ENCODE results near the gene EPHB3.

DNA sequence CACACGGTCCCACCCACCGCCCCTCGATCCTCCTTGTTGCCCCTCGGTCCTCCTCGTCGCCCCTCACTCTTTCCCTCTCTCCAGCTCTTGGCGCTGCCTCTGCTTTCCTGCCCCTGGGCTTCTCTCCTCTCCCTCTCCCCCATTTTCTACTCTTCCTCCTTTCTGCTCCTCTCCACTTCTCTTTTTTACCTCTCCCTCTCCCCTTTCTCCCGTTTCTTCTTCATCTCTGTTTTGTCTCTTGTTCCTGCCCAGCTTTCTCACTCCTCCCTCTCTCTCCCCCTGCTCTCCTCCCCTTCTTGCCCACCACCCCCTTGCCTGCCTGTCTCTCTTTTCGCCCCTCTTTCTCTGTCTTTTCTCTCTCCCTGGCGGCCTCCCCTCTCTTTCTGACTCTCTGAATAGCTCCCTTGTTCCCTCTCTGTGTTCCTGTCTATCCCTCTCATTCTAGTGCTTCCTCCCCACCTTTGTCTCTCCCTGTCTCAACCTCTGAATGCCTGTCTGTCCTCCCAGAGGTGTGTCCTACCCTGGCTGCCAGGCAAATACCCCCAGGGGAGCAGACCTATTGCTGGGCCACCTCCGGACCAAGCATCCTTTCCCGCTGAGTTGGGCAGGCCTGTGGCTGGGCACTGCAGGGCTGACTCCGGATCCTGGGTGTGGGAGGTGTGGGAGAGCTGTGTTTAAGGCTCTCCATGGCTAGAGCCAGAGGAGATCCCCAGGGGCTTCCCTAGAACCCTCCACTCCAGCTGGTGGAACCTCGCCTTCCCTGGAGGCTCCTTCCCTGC, 41.0 kb downstream of the EPHB3 start:
- TF ChIP-seq, protein P1, sequence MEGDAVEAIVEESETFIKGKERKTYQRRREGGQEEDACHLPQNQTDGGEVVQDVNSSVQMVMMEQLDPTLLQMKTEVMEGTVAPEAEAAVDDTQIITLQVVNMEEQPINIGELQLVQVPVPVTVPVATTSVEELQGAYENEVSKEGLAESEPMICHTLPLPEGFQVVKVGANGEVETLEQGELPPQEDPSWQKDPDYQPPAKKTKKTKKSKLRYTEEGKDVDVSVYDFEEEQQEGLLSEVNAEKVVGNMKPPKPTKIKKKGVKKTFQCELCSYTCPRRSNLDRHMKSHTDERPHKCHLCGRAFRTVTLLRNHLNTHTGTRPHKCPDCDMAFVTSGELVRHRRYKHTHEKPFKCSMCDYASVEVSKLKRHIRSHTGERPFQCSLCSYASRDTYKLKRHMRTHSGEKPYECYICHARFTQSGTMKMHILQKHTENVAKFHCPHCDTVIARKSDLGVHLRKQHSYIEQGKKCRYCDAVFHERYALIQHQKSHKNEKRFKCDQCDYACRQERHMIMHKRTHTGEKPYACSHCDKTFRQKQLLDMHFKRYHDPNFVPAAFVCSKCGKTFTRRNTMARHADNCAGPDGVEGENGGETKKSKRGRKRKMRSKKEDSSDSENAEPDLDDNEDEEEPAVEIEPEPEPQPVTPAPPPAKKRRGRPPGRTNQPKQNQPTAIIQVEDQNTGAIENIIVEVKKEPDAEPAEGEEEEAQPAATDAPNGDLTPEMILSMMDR (IDR thresholded peaks at IDR 0.05): no peak
- no peak for TF ChIP-seq POLR2A (IDR thresholded peaks at IDR 0.05)
